CD4-positive, alpha-beta T cell treated with Interleukin-15 for 1 hour (primary cell): ENCODE results near the gene PPM1F.

Experiments used
- DNase-seq: peaks from one replicate; pipeline ENCODE4 v3.0.0-alpha.2; 2020

PPM1F gene

DNA sequence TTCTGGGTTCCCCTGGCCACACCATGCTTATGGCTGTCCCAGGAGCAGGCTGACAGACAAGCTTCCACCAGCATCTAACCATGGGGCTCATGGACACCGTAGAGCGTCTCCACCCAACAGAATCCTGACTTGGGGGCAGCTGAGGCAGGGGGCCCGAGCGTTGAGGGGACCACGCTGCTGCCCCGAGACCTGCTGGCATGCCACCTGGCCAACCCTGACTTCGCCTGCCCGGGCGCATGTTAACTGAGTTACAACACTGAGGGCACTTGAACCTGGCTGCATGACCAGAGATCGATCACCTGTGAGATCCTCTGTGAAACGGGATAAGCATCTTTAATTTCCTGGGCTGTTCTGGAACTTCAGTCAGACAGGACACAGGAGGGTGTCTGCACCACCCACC lies 13.7 kb downstream of the PPM1F start:
- DNase-seq = no peak

DNA sequence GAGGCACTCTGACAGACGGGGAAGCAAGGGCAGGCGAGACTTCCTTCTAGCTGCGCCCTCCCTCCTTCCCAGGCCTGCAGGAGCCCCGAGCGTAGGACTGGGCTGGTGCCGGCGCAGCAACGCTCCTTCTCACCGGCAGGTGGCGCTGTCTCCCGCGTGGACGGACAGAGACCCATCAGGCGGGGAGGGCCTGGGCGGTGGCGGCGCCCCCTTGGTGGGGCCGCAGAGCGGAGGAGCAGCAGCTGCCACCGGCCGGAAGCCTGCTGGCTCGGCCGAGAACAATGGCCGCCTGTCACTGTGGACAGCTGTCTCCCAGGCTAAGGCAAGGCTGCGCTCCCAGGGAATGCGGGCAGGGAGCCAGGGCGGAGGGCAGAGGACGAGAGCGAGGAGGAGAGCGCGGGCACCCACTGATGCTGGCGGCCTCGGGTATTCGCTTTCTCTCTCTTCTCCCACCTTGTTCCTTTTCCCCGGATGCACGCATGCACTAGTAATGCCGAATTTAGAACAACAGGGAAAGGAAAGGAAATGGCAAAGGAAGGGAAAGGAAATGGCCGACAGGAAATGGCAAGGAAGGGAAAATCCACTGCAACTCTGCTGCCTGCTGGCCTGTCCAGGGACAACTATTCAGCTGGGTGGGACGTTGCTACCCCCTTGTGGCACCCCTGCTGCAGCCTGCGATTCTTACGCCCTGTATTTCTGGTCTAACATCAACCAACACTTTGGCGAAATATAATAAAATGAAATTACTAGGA lies 14.4 kb downstream of the PPM1F start:
- peak; percentile 91 for DNase-seq

DNA sequence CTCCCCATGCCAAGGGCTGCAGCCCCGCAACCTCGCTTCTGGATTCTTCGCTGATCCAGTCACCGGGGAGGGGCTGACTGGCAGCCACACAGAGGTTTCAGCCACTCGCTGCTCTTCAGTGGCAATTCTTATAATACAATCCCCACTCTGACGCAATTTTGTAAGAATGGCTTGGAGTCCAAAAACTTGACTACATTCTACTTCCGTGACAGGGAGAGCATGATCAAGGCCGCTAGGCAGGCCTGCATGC lies 14.9 kb downstream of the PPM1F start:
- no peak for DNase-seq

DNA sequence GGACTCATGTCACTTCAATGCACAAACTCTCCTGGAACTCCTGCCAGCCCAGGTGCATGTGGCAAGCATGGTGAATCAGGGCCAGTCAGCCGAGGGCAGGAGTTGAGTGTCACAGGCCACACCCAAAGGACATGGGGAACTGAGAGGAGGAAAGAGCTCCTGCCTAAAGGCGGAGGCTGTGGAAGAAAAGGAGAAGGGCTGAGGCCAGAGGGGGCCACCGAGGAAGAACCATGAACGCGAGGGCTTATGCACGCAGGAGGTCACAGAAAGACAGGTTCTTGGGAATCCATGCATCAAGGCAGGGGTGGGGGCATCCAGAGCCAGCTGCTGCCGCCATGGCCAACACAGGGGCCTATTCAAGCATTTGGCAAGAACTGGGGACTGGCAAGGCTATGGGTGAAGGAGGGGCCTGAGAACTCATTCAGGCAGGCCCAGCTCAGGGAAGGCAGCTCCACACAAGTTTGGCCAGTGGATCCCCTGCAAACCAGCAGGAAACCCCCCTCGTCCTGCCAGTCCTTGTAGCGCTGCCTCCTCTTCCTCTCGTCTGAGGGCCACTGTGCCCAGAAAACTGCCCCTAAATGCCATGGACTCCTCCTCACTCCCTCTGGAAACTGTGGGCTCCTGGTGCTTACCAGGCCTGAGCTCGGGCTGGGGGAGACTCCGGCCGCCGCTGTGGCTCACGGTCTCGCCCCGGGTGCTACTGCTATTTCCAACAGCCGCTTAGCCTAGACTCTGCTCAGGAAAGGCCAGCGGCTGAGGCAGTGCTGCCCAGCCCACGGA lies 15.4 kb downstream of the PPM1F start:
- peak; percentile 75 for DNase-seq

DNA sequence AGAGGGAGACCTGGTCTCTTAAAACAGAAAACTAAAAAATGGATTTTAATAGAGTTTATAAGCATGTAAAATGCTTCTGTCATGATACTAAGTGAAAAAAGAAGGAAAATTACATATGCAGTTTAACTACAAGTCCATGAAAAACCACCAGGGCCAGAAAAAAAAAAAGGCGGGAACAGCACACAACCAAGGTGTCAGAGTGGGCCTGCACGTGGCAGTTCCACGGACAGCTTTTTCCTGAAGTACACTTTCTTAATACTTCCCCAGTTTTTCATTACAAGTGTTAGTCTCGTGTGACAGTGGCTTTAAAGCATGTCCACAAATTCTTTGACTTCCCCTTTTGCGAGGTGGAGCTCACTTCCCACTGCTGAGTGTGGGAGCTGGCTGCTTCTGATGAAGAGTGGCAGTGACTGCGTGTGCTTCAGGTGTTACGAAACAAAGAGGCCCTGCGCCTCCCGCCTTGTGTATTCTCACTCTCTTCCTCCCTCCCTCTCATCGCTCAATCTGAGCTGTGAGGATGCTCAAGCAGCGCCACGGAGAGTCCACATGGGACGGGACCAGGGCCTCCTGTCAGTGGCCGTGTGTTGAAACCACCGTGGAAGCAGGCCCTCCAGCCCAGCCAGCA lies 16.4 kb downstream of the PPM1F start:
- DNase-seq = peak; percentile 82

DNA sequence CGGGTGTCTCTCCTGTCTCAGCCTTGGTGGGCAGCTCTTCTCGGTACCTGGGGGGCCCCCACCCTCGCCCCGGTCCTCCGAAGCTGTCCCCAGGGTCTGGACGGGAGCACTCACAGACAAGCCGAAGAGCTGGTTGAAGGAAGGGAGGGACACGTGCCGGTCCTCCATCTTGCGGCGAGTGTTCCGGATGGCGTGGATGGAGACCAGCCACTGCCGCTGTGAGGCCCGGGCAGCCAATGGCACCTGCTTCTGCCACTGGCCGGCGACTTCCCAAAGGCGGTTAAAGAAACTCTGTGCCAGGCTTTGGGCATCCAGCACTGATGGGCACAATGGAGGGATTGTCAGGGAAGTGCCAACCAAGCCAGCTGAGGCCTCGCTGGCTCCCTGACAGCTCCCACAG lies 18.7 kb downstream of the PPM1F start:
- no peak for DNase-seq

DNA sequence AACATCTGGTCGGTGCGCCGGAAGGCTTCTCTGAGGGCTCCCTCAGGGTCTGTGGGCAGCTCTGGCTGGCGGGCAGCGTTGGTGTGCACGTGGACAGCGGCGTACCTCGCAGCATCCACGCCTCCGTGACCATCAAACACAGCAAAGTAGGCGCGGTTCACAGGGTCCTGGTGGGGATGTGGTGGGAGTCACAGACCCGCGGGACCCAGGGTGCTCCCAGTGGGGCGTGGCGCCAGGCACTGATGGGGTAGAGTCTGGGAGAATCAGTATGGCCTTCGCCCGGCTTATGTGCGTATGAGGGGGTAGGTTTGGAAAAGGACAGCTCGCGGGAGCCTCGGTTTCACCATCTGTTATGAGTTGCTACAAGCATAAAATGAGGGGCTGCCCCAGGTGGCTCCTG lies 19.2 kb downstream of the PPM1F start:
- DNase-seq = no peak

DNA sequence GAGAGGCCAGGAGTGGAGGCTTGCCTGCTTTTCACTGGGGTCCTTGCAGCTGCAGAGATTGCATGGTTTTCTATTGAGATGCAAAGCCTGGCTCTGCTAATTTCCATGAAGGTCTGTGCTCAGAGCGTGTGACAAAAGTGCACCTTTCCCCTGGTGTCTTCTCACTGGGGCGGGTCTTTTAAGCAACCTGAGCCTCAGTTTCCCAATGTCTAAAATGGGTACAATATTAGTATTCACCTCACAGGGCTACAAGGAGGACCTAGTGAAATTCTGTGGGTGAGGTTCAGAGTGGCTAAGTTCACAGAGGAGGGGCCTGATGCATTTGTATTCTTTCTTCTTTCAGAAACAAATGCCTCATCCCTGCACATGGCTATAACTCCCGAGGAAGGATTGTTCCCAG lies 20.3 kb downstream of the PPM1F start:
- no peak for DNase-seq

DNA sequence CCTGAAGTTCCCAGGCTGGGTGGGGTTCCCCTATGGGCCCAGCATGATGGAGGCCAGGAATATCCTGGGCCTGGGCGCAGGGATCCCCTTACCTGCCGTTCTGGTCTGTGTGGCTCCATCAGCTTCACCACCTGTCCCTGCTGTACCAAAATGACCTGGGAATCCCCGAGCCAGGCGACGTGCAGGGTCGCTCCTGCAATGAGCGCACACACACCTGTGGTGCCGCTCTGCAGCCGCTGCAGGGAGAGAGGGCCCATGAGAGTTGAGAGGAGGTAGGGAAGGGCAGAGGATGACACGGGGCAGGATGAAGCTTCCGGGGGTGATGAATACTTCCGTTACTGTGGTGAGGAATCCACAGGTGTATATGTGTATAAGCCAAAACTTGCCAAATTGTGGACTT lies 21.6 kb downstream of the PPM1F start:
- no peak for DNase-seq

DNA sequence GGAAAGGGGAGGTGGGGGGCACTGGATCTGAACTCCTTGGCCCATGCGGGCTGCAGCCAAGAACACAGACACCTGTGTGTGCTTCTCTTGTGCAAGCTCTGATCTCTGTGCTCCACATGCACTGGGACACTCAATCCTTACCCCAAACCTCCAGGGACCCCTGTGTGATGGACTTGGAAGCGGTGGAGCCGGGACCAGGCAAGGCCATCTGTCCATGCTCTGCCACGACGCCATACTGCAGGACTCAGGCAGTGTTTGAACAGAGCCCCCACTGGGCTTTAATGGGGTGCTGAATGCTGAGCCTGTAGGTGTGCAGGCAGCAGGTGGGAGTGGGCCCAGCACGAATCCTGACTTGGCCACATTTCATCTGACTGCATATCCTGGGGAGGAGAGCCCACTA lies 23.4 kb downstream of the PPM1F start:
- DNase-seq = no peak

DNA sequence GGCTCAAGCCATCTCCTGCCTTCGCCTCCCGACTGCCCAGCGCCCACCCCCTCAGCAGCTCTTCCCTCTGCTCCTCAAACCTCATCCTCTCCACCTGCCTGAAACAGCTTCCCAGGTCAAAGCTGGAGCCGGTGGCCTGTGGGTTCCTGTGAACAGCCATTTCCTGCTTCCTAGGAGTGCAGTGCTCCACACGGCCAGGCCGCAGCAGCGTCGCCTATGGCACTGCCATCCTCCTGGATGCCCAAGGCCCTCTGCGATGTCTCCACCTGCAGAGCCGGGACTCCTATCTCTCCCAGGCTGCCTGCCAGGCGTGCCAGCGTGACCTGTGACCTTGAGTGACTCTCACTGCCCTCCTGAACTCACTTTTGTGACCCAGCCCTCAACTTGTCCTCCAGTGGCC lies 24.6 kb downstream of the PPM1F start:
- no peak for DNase-seq

DNA sequence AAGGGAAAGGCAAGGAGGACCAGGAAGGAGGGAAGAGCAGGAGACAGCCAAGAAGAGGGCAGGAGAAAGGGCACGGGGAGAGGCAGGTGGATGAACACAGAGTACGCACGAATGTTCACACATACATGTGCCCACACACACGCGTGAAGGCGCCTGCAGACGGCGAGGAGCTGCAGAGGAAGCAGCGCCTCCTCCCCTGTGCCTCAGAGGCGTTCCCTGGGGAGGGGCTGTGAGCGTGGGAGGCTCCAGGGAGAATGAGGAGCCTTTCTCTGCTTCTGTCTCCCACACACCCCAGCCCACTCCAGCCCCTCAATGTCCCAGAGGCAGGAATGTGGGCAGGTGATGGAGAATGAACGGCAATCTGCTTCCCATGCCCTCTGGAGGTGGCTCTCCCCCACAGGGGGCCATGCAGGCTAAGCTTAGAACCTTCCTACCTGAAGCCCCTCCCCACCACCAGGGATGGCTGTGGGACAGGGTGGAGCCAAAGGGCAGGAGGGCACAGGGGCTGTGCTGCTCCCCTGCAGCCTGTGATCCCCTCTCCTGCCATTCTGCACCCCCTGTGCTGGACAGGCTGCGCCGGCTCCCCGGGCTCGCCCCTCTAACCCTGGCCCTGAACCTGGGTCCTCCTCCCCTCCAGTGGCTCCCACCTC lies 25.3 kb downstream of the PPM1F start:
- no peak for DNase-seq

DNA sequence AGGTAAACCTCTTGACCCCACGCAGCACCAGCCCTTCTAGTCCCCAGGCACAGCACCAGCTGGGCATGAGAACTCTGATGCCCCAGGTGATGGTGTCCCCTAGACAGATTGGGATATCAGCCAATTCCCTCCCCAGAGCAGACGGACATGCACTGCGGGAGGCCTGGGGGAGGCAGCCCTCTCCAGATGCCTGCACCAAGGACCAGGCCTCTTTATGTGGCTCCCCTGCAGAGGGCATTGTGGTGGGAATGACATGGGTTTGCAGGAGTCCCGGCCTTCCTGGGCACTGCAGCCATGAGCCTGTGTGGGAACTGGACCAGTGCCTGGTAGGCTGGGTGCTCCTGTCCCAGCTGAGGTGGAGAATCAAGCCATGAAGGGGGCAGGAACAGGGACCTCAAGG lies 25.9 kb downstream of the PPM1F start:
- DNase-seq = no peak

DNA sequence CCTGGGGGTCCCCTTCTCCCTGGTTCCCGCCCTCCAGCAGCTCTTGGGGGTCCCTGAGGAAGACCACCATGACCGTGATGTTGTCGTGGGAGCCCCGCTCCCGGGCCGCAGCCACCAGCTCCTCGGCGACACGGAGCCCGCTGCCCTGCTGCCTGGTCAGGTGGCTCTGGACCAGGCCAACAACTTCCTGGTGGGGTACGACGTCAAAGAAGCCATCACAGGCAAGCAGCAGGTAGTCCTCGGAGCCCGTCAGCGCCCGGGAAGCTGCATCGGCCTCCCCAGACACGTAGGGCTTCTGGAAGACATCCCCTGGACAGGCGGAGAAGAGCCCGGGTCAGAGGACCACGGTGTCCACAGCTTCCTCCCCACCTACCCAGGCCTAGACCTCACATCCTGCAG lies 29.5 kb downstream of the PPM1F start:
- DNase-seq = no peak

DNA sequence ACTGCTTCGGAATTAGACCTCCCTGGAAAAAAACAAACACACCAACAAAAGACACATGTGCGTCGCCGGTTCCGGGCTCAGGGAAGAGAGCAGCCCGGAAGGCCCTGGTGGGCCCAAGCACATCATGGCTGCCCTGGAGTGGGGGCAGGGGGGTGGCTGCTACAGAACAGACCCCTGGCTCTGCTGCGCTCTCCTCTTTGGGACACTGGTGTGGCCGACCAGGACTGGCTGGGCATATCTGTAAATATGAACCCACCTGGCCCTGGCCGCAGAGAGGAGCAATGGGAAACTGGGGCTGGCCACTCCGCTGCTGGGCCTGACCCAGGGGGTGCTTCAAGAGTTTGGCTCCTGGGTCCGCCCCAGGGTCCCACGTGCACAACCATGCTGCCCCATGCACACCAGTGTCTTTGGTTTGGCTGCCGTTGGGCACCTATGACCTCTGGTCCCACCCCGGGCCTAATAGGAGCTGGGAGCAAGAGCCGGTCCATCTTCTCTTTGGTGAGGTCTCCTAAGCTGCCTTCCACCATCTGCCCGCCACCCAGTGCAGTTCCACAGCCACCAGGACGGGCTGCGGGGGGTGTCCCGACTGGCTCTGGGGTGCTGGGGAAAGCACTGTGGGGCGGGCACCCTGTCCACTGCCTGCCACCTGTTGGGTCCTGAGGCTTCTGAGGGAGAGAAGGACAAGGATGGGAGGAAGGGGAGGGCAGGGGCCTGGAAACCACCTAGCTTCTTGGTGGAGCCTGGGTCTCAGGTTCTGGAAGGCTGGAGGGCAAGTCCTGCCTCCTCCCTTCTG lies 30.1 kb downstream of the PPM1F start:
- no peak for DNase-seq

DNA sequence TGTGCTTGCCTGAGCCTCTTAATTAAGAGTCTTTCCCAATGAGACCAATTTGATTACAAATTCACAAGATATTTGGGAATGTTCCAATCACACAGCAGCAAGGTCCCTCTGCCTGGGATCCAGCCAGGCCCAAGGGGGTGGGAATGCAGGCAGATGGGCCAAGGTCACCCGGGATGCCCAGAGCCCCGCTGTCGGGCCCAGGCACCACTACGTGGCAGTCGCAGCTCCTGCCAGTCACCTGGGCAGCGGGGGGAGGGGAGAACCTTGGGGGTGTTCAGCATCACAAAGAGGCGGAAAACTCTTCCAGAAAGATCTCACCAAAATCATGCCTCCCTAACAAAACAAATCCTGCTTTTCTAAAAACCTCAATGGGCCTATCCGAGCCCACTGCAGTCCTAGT lies 30.9 kb downstream of the PPM1F start:
- DNase-seq = no peak

DNA sequence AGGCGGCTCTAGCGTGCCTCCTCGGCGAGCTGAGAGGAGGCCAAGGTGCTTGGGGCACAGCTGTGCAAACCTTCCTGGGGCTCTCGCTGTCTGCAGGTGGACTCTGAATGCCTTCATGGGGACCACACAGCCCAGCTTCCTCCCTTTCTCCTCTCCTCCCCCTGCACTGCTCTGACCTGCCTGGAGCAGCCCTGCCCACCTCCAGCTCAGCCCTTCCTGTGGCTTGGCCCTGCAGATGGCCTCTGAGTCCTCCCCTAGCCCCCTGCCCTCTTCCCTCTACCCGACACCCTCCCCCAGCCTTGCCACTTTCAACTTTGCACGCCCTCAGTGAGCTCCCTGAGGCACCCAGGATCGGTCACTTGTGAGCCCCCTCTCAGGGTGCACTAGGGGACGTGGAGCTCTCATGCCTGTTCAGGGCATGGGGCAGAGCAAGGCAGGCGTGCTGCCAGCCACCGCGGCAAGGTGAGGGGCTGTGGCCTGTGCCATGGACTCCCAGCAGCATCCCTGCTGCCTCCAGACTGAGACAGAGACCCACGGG lies 31.4 kb downstream of the PPM1F start:
- no peak for DNase-seq

DNA sequence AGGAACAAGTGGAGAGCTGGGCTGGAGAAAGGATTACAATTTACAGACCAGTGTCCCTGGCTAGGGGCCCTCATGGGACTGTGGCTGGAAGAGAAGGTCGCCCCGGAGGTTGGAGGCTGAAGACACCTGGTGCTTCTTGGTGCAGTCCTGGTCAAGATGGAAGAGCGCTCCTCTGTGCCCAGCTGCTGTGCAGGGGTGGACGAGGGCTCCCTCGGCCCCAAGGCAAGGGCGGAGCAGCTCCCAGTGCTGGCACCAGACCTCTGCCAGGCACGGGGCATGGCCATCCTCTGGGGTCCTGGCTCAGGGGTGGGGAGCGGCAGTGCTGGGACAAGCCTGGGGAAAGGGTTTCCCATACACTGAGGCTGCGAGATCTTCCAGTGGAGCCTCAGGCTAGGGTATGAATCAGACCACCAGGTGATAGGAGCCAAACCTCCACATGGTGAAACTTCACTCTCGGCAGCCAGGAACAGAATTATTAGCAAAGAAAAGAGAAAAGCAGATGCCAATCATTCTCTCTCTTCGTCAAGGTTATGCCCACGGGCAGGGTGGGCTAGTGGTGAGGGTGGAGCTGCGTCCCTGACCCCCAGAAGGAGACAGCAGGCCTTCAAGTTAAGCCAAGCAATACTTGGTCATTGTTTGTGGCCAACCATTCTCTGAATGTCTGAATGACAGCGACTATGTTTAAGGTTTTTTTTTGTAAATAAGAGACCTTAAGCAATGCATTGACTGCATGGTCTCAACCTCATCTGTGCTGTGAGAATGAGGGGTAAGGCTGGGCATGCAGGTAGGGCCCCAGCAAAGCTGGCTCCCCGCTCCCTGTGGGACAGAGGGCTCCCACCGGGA lies 32.1 kb downstream of the PPM1F start:
- DNase-seq = no peak

DNA sequence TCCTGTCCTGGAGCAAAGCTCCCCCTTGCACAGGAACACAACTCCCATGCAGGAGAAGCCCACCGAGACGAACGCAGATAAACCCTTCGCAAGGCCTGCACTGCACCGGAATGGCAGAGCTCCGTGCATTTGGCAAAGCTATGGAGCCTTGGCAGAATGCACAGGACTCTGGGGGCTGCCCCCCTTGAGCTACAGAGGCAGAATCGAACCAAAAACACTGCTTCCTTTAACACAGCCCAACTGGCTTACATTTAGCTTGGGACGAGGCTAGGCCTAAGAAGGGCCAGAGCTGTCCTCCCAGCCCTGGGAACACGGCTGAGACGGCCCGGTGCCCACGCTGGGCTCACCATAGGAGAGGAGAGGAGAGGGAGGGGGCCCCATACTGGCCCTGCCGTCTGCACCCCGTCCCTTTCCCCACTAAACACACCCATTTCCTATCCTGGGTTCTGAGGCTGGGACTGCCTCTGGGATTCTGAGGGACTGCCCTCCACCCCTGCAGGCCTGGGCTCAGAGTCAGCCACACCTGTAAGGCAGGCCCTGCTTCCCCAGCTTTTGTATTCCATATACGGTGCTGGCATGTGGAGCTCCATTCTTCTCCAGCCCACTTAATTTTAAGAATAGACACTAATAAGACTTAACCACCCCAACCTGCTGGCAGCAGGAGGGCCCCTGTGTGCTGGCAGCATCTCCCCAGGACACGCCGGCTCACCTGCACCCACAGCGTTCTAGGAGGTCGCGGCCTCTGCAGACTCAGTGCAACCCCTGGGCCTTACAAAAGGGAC lies 32.9 kb downstream of the PPM1F start:
- no peak for DNase-seq

DNA sequence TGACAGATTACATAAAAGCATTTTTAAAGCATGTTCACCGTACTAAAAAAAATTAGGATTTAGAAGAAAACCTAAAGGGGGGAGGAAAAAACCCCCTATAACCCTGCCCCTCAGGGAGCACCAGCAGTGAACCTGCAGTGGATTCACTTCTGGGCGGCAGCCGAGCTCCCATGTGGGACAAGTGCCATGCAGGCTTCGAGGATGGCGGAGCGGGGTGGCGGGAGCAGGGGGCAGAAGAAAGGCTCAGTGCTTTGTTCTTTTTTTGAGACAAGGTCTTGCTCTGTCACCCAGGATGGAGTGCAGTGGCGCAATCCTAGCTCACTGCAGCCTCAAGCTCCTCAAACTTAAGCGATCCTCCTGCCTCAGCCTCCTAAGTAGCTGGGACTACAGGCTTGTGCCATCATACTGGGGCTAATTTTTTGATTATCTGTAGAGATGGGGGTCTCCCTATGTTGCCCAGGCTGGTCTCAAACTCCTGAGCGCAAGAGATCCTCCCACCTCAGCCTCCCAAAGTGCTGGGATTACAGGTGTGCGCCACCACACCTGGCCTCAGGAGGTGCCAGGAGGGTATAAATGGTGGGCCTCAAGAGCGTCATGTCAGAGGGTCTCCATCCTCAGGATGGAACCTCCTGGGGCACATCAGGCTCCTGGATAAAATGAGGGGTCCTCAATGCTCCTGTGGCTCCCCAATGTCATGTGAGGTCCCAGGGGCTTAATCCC lies 34.0 kb downstream of the PPM1F start:
- no peak for DNase-seq

DNA sequence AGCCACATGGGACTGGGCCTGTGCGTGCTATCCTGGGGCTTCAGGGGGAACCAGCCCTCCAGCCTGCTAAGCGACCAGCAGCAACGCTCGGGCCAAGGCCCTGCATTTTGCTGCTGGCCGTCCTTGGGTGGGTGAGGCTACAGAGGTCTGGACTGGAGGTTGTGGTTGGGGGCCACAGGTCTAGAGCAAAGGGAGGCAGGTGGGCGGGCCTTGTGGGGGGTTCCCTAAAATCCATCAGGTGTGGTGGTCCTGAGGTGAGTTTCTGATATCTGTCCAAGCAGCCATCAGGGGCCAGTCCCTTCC lies 34.7 kb downstream of the PPM1F start:
- DNase-seq = no peak
